ENCODE results near the gene BUD13. TPM values are rescaled to one million over a fixed set of nuclear protein-coding genes. Genes with fewer than 3 reads are reported as not detected.

BUD13 gene
- total and polyA plus RNA-seq, 2 of the 4 experiments (the other 2 are of a cell fraction): 11.2 to 14.0 TPM

GRCh38 chr11:116796548-116796947 lies 23.8 kb upstream of the BUD13 start:
- TF ChIP-seq BHLHE40 (IDR thresholded peaks at IDR 0.05; ENCODE audit: low read depth, low read length) (no peak), ELK1 (IDR thresholded peaks at IDR 0.05; ENCODE audit: borderline replicate concordance, low read depth, low read length) (no peak), FOS (IDR thresholded peaks at IDR 0.05; ENCODE audit: low read depth, low read length) (no peak), MAFK (IDR thresholded peaks at IDR 0.05; ENCODE audit: low read depth, low read length) (peak; percentile 48; the same call in 1 of the 2 replicates), NFE2L2 (IDR thresholded peaks at IDR 0.05; ENCODE audit: low read depth, low read length) (peak; percentile 93)

More at GRCh38 chr11:116796548-116796947, 23.8 kb upstream of the BUD13 start:
- Histone ChIP-seq H4K20me1 (ENCODE audit: insufficient read depth, low read length) (no peaks in the 10 kb centered on the region), H3K79me1 (ENCODE audit: low read depth in 1 of 2, low read length in 2 of 2) (no peaks in the 10 kb centered on the region), H3K56ac (ENCODE audit: extremely low read depth, insufficient read depth, low read length) (no peak overlapping the region), H3K4me2 (ENCODE audit: low read depth, low read length) (no peak overlapping the region), H3K4ac (ENCODE audit: low read depth, low read length) (no peak overlapping the region), H2BK120ac (ENCODE audit: low read depth, low read length) (no peak overlapping the region), H3K9me1 (ENCODE audit: insufficient read depth, low read length) (peaks cover 3% of the 10 kb centered on the region), H4K8ac (ENCODE audit: low read depth in 2 of 2, low read length in 2 of 2) (no peak overlapping the region), H2AK5ac (ENCODE audit: low read depth, low read length) (no peak overlapping the region), H3K4me3 (ENCODE audit: insufficient read depth, low read depth, low read length) (no peak overlapping the region), H4K5ac (ENCODE audit: low read depth, low read length) (no peak overlapping the region), H2AK9ac (replicated peaks; ENCODE audit: low read depth, low read length, poor library complexity) (no peak overlapping the region), H3K36me3 (ENCODE audit: control insufficient read depth, insufficient read depth, low read length) (no peaks in the 10 kb centered on the region), H3K14ac (replicated peaks; ENCODE audit: low read depth, low read length) (no peak overlapping the region), H2AFZ (replicated peaks; ENCODE audit: low read length, poor library complexity) (no peak overlapping the region), H3K9me3 (ENCODE audit: control insufficient read depth, insufficient read depth, low read length) (no peaks in the 10 kb centered on the region), H2BK5ac (ENCODE audit: low read depth, low read length, poor library complexity, severe bottlenecking) (no peak overlapping the region), H3K4me1 (ENCODE audit: control insufficient read depth, insufficient read depth, low read length) (no peaks in the 10 kb centered on the region; the same call in 1 of the 2 replicates), H2BK15ac (ENCODE audit: low read depth, low read length) (no peak overlapping the region), H3K18ac (ENCODE audit: low read depth, low read length) (no peak overlapping the region), H3K27ac (ENCODE audit: insufficient read depth, low read length) (no peak overlapping the region), H3K27me3 (ENCODE audit: control insufficient read depth, insufficient read depth, low read length) (peaks cover 5% of the 10 kb centered on the region), H3K23ac (ENCODE audit: low read depth, low read length) (no peak overlapping the region), H3K9ac (ENCODE audit: low read depth, low read length) (no peak overlapping the region), H2BK20ac (ENCODE audit: low read depth, low read length) (no peak overlapping the region), H4K91ac (ENCODE audit: insufficient read depth, low read depth, low read length) (no peak overlapping the region)
- ATAC-seq (ENCODE audit: low read depth) (no peak), DNase-seq (no peak)
- ChIA-PET POLR2A (ENCODE audit: unreplicated experiment) (no interaction called here), CTCF (no interaction called here)
- dilution Hi-C loops (cut with HindIII; ENCODE audit: low sequenced_read_pairs, unreplicated experiment) (no loop called here), intact Hi-C loops (cut with micrococcal nuclease) (loop anchor here (1.0 kb wide), 1 partner anchor 12 kb away; no protein-coding TSS in a partner anchor), in situ Hi-C loops (cut with MboI; ENCODE audit: low sequenced_read_pairs) (no loop called here)
- no CpG with 5 or more reads among the region's 1 CpG for WGBS, 2 experiments (ENCODE audit: extremely low coverage in 2 of 2, insufficient read length in 1 of 2)
- BruUV-seq (replicated peaks): no TSS peak

Measured in IMR-90 (cell line).